B cell (primary cell): ENCODE measurements around the gene RNF152. TPM values are rescaled to one million over a fixed set of nuclear protein-coding genes. Genes with fewer than 3 reads are reported as not detected.

Experiments used
- ATAC-seq: fragments of 200-7000 bp; cut with Tn5 transposase; one replicate; pipeline ENCODE4 v1.10.0; 2021; ENCODE audit warnings: low read depth, mild to moderate bottlenecking, moderate number of reproducible peaks, moderate library complexity
- CTCF ChIA-PET: fragments of 350-600 bp; sonication (Branson Sonifier 250); formaldehyde crosslinking; loops from one replicate; lab custom pipeline; 2021; ENCODE audit warnings: antibody characterized with exemption, inconsistent platforms; lab: Charles Lee
- POLR2A ChIA-PET: fragments of 350-600 bp; sonication (Branson Sonifier 250); formaldehyde crosslinking; loops from one replicate; lab custom pipeline; 2021; ENCODE audit warnings: antibody characterized with exemption; lab: Charles Lee
- DNase-seq: peaks from one replicate; pipeline ENCODE4 v3.0.0; 2013
- H2AFZ ChIP-seq: 2 replicates; pipeline ENCODE4 v1.6.1; 2012; ENCODE audit warnings: mild to moderate bottlenecking, low read depth, low read length; ENCODE audit not compliant: insufficient read depth, poor library complexity, severe bottlenecking
- H3K27ac ChIP-seq, 2 donors: 1 replicate in 1 of 2; 2 replicates in 1 of 2; pipeline ENCODE4 v1.5.1; 2012 to 2013; ENCODE audit warnings: low read length in 2 of 2, mild to moderate bottlenecking in 2 of 2, moderate library complexity in 1 of 2
- H3K27me3 ChIP-seq, 4 experiments: fragments of 200-600 bp in 1 of 4; sonication (generic) in 1 of 4; replicated peaks in 1 of 4; 1 replicate in 2 of 4; 2 replicates in 2 of 4; pipeline versions ENCODE4 v1.6.1 to v1.7.0; 2013 to 2016; ENCODE audit warnings: low read length in 3 of 4, mild to moderate bottlenecking in 2 of 4, mixed read lengths in 1 of 4, moderate library complexity in 1 of 4; ENCODE audit not compliant: insufficient read depth in 4 of 4, control insufficient read depth in 3 of 4; ENCODE audit errors: control extremely low read depth in 1 of 4
- H3K36me3 ChIP-seq, 2 experiments: replicated peaks in 1 of 2; 1 replicate in 1 of 2; 2 replicates in 1 of 2; pipeline versions ENCODE4 v1.6.1 to v1.7.1; 2013; ENCODE audit warnings: low read length in 1 of 2; ENCODE audit not compliant: insufficient read depth in 2 of 2, control insufficient read depth in 1 of 2; ENCODE audit errors: control extremely low read depth in 1 of 2, extremely low read depth in 1 of 2
- H3K4me1 ChIP-seq, 2 donors: fragments of 200-600 bp in 1 of 2; sonication (generic) in 1 of 2; 1 replicate in 1 of 2; 2 replicates in 1 of 2; pipeline versions ENCODE4 v1.5.1 to v1.6.1; 2013 to 2017; ENCODE audit warnings: low read length in 2 of 2; ENCODE audit not compliant: control insufficient read depth in 2 of 2, insufficient read depth in 2 of 2
- H3K4me2 ChIP-seq: replicated peaks from 2 replicates; pipeline ENCODE3; 2012; ENCODE audit warnings: mild to moderate bottlenecking, low read depth, low read length; ENCODE audit not compliant: poor library complexity, severe bottlenecking
- H3K4me3 ChIP-seq, 5 experiments: fragments of 200-600 bp in 1 of 5; sonication (generic) in 1 of 5; 1 replicate in 3 of 5; 2 replicates in 2 of 5; pipeline versions ENCODE4 v1.5.1 to v1.7.0; 2011 to 2016; ENCODE audit warnings: low read length in 4 of 5, mild to moderate bottlenecking in 4 of 5, low read depth in 2 of 5, control low read depth in 1 of 5, moderate library complexity in 1 of 5; ENCODE audit not compliant: insufficient read depth in 1 of 5; ENCODE audit errors: control extremely low read depth in 1 of 5, extremely low read depth in 1 of 5
- H3K79me2 ChIP-seq: fragments of 200-600 bp; sonication (generic); one replicate; pipeline ENCODE4 v1.6.0; 2016; ENCODE audit warnings: low read length; ENCODE audit not compliant: control insufficient read depth, insufficient read depth
- H3K9ac ChIP-seq: fragments of 200-600 bp; sonication (generic); 2 replicates; pipeline ENCODE4 v1.6.1; 2017; ENCODE audit warnings: mild to moderate bottlenecking, low read length, moderate library complexity
- H3K9me3 ChIP-seq, 3 donors: one replicate each; pipeline versions ENCODE4 v1.6.1 to v1.7.1; 2013; ENCODE audit warnings: low read length in 2 of 3; ENCODE audit not compliant: control insufficient read depth in 2 of 3, insufficient read depth in 1 of 3; ENCODE audit errors: control extremely low read depth in 1 of 3
- H4K20me1 ChIP-seq: 2 replicates; pipeline ENCODE4 v1.6.0; 2012; ENCODE audit warnings: mild to moderate bottlenecking, low read length; ENCODE audit not compliant: insufficient read depth, control insufficient read depth, poor library complexity, severe bottlenecking
- H3K27ac Mint-ChIP-seq: one replicate; pipeline ENCODE4 v1.8.0; 2021; ENCODE audit warnings: mixed read lengths
- H3K27me3 Mint-ChIP-seq: one replicate; pipeline ENCODE4 v1.8.0; 2021; ENCODE audit warnings: mixed read lengths
- H3K4me1 Mint-ChIP-seq: one replicate; pipeline ENCODE4 v1.8.0; 2021; ENCODE audit warnings: mixed read lengths
- H3K4me3 Mint-ChIP-seq: one replicate; pipeline ENCODE4 v1.8.0; 2021; ENCODE audit warnings: mixed read lengths
- H3K9me3 Mint-ChIP-seq: one replicate; pipeline ENCODE4 v1.8.0; 2022; ENCODE audit warnings: mixed read lengths; ENCODE audit not compliant: insufficient read depth
- EZH2 ChIP-seq: IDR thresholded peaks from 2 replicates; pipeline ENCODE4 v1.6.1; 2012; ENCODE audit warnings: borderline replicate concordance, low read depth, mild to moderate bottlenecking, moderate library complexity, low read length; ENCODE audit not compliant: insufficient read depth, poor library complexity, severe bottlenecking
- WGBS: methylation state at CpG from one replicate; pipeline ENCODE4 v1.1.5; 2013; ENCODE audit warnings: missing lambda C conversion rate; ENCODE audit not compliant: insufficient coverage; 5-methylcytosine and 5-hydroxymethylcytosine counted together
- intact Hi-C: fragments of 100-400 bp; cut with micrococcal nuclease; formaldehyde crosslinking; loops from one replicate; pipeline ENCODE4 v1.10.0; 2022
- polyA plus RNA-seq: library from polyadenylated mRNA; depleted of rRNA; stranded (reverse); fragments of >200 nt; gene quantifications from 2 replicates; pipeline ENCODE4 v1.2.3, GENCODE V29; 2012
- total RNA-seq, 2 donors: library from RNA; stranded (reverse); fragments of 120-200 nt in 1 of 2; gene quantifications; 1 replicate in 1 of 2; 2 replicates in 1 of 2; pipeline versions ENCODE4 v1.2.3 to v1.2.4, GENCODE V29; 2013 to 2022
- TF ChIP-seq, protein P1 (sequence below): fragments of 200-600 bp; IDR thresholded peaks from one replicate; pipeline ENCODE4 v1.8.0; 2022; ENCODE audit warnings: antibody characterized with exemption, mild to moderate bottlenecking

The RNF152 gene
- total and polyA plus RNA-seq, 2 donors (not counting 1 experiment from before 2014, with no cell fraction given) = 0.49 TPM; not detected in 1

DNA sequence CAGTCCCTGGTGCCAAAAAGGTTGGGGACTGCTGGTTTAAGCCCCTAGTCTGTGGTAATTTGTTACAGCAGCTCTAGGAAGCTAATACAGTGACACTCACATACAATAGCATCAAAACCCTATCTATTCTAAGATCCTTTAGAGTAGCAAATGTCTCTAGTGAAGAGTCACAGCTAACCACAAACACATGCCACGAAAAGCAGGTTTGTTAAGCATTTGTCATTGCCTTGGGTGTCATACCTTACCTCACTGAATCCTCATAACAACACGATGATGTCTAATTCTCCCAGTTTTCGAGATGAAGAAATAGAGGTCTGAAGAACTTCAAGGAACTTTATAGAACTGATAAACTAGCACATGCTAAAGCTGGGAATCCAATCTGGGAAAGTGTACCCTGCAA lies 29.6 kb upstream of the RNF152 start:
- Histone ChIP-seq H3K4me2 (no peak overlapping the region), H3K27me3 (peaks cover 0 to 2% (median 0%) of the 10 kb centered on the region in 4 experiments), H3K9ac (no peak overlapping the region), H3K36me3 (no peaks in the 10 kb centered on the region), H3K4me1 (no peaks in the 10 kb centered on the region), H2AFZ (no peak overlapping the region), H4K20me1 (no peaks in the 10 kb centered on the region), H3K79me2 (no peaks in the 10 kb centered on the region), H3K4me3 (no peak overlapping the region), H3K27ac (no peak overlapping the region), H3K9me3 (no peaks in the 10 kb centered on the region)
- ChIA-PET POLR2A (no interaction called here), CTCF (no interaction called here)
- DNase-seq = no peak
- Mint-ChIP-seq H3K27ac (no peak overlapping the region), H3K27me3 (peaks cover 34% of the 10 kb centered on the region), H3K4me1 (no peaks in the 10 kb centered on the region), H3K9me3 (no peaks in the 10 kb centered on the region), H3K4me3 (no peak overlapping the region)
- no peak for ATAC-seq
- intact Hi-C loops = no loop called here
- 80% methylated on average over 1 of the region's 3 CpGs for WGBS
- no peak for TF ChIP-seq EZH2
- TF ChIP-seq, protein P1, sequence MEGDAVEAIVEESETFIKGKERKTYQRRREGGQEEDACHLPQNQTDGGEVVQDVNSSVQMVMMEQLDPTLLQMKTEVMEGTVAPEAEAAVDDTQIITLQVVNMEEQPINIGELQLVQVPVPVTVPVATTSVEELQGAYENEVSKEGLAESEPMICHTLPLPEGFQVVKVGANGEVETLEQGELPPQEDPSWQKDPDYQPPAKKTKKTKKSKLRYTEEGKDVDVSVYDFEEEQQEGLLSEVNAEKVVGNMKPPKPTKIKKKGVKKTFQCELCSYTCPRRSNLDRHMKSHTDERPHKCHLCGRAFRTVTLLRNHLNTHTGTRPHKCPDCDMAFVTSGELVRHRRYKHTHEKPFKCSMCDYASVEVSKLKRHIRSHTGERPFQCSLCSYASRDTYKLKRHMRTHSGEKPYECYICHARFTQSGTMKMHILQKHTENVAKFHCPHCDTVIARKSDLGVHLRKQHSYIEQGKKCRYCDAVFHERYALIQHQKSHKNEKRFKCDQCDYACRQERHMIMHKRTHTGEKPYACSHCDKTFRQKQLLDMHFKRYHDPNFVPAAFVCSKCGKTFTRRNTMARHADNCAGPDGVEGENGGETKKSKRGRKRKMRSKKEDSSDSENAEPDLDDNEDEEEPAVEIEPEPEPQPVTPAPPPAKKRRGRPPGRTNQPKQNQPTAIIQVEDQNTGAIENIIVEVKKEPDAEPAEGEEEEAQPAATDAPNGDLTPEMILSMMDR = no peak

DNA sequence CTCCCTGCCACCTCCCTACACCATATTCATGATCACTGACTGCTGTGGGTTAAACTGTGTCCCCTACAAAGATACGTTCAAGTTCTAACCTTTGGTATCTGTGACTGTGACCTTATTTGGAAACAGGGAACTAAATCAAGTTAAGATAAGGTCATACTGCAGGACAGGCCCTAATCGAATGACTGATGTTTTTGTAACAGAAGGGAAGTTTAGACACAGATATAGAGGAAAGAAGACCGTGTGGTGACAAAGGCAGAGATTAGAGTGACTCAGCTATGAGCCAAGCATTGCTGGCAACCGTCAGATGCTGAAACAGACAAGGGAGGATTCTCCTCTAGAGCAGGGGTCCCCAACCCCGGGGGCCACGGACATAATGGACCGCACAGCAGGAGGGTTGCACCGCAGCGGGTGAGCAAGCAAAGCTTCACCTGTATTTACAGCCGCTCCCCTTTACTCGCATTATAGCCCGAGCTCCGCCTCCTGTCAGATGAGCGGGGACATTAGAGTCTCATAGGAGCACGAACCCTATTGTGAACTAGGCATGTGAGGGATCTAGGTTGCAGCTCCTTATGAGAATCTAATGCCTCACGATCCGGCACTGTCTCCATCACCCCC lies 28.9 kb upstream of the RNF152 start:
- H3K9ac ChIP-seq = no peak overlapping the region
- Mint-ChIP-seq H3K27me3 (peaks cover 34% of the 10 kb centered on the region), H3K4me1 (no peaks in the 10 kb centered on the region), H3K4me3 (no peak overlapping the region), H3K9me3 (no peaks in the 10 kb centered on the region), H3K27ac (no peak overlapping the region)
- ATAC-seq (no peak), DNase-seq (no peak)
- ChIA-PET POLR2A (no interaction called here), CTCF (no interaction called here)
- H3K27ac ChIP-seq = no peak overlapping the region
- TF ChIP-seq EZH2 = no peak
- TF ChIP-seq, protein P1 = no peak
- 89% methylated on average over 14 of the region's 17 CpGs for WGBS
- no peaks in the 10 kb centered on the region for H3K36me3 ChIP-seq
- H3K4me2 ChIP-seq = no peak overlapping the region
- no peak overlapping the region for H2AFZ ChIP-seq
- H3K4me1 ChIP-seq = no peaks in the 10 kb centered on the region
- H4K20me1 ChIP-seq = no peaks in the 10 kb centered on the region
- intact Hi-C loops = no loop called here
- no peak overlapping the region for H3K4me3 ChIP-seq
- no peaks in the 10 kb centered on the region for H3K79me2 ChIP-seq
- peaks cover 0 to 2% (median 0%) of the 10 kb centered on the region in 4 experiments for H3K27me3 ChIP-seq
- H3K9me3 ChIP-seq = no peaks in the 10 kb centered on the region
